Astrocyte of the spinal cord (primary cell): ENCODE measurements around the gene CD47.

Source experiments
- DNase-seq: peaks from one replicate; pipeline ENCODE4 v3.0.0; 2011; ENCODE audit warnings: low read depth, low spot score
- H3K4me3 ChIP-seq: 2 replicates; pipeline ENCODE4 v1.5.1; 2011; ENCODE audit warnings: low read depth, mild to moderate bottlenecking, low read length, moderate library complexity
- CTCF ChIP-seq: IDR thresholded peaks from 2 replicates; pipeline ENCODE4 v1.5.1; 2012; ENCODE audit warnings: low read depth, mild to moderate bottlenecking, low read length, inconsistent platforms
- in situ Hi-C: cut with HindIII; loops from 2 replicates; pipeline ENCODE4 v1.10.0; 2017; ENCODE audit warnings: low sequenced_read_pairs

The CD47 gene

GRCh38 chr3:108036984-108037741 is 53.7 kb downstream of the CD47 start:
- DNase-seq = peak; percentile 9
- TF ChIP-seq CTCF = no peak
- H3K4me3 ChIP-seq = no peak overlapping the region
- in situ Hi-C loops = no loop called here

- DNase-seq = no peak
- no peak for TF ChIP-seq CTCF
- in situ Hi-C loops = no loop called here
- no peak overlapping the region for H3K4me3 ChIP-seq
Observed at GRCh38 chr3:108036401-108036800, 54.4 kb downstream of the CD47 start.

- TF ChIP-seq CTCF = no peak
- no peak overlapping the region for H3K4me3 ChIP-seq
- DNase-seq = no peak
- in situ Hi-C loops = no loop called here
Observed at GRCh38 chr3:108035751-108036150, 55.1 kb downstream of the CD47 start.

GRCh38 chr3:108031895-108032294 is 58.9 kb downstream of the CD47 start:
- TF ChIP-seq CTCF = no peak
- in situ Hi-C loops = no loop called here
- DNase-seq = no peak
- no peak overlapping the region for H3K4me3 ChIP-seq

GRCh38 chr3:108030960-108031359 is 59.9 kb downstream of the CD47 start:
- in situ Hi-C loops = no loop called here
- DNase-seq = no peak
- H3K4me3 ChIP-seq = no peak overlapping the region
- TF ChIP-seq CTCF = no peak

- H3K4me3 ChIP-seq = no peak overlapping the region
- in situ Hi-C loops = no loop called here
- no peak for TF ChIP-seq CTCF
- DNase-seq = peak; percentile 20
Observed at GRCh38 chr3:108029466-108029865, 61.4 kb downstream of the CD47 start.
